IMR-90 (cell line): ENCODE data around the gene HHATL. TPM values are rescaled to one million over a fixed set of nuclear protein-coding genes. Genes with fewer than 3 reads are reported as not detected.
A peak's percentile ranks its signal among the peaks of the same experiment; 100 is the strongest.

Experiments used
- ATAC-seq: fragments of 200-7000 bp; cut with Tn5 transposase; 2 replicates; pipeline ENCODE4 v1.9.1; 2020; ENCODE audit warnings: low read depth, mild to moderate bottlenecking, moderate library complexity
- BruUV-seq: library from RNA; stranded (reverse); fragments of 400-500 nt; replicated peaks from 2 replicates; lab custom pipeline; 2021; lab: Mats Ljungman, UMichigan
- CTCF ChIA-PET: fragments of 300-600 bp; formaldehyde crosslinking; extraction: SDS; loops from one replicate; lab custom pipeline; 2021; ENCODE audit warnings: antibody characterized with exemption; lab: Yijun Ruan, JAX
- POLR2A ChIA-PET: fragments of 300-600 bp; sonication (Branson Sonifier 250); formaldehyde crosslinking; loops from one replicate; lab custom pipeline; 2022; ENCODE audit warnings: antibody characterized with exemption; ENCODE audit not compliant: unreplicated experiment; lab: Charles Lee
- DNase-seq: peaks from one replicate; pipeline ENCODE4 v3.0.0; 2013
- H2AFZ ChIP-seq: replicated peaks from 2 replicates; pipeline ENCODE3; 2013; ENCODE audit warnings: low read length, mild to moderate bottlenecking; ENCODE audit not compliant: poor library complexity
- H2AK5ac ChIP-seq: 2 replicates; pipeline ENCODE4 v1.6.1; 2013; ENCODE audit warnings: low read depth, low read length, inconsistent platforms
- H2AK9ac ChIP-seq: replicated peaks from 2 replicates; pipeline ENCODE3; 2013; ENCODE audit warnings: mild to moderate bottlenecking, low read depth, low read length, moderate library complexity; ENCODE audit not compliant: poor library complexity
- H2BK120ac ChIP-seq: 2 replicates; pipeline ENCODE4 v1.6.1; 2013; ENCODE audit warnings: low read depth, low read length, inconsistent platforms
- H2BK15ac ChIP-seq: 3 replicates; pipeline ENCODE4 v1.6.1; 2013; ENCODE audit warnings: low read depth, low read length, inconsistent platforms
- H2BK20ac ChIP-seq: 2 replicates; pipeline ENCODE4 v1.6.1; 2013; ENCODE audit warnings: low read depth, mild to moderate bottlenecking, inconsistent platforms, low read length, moderate library complexity
- H2BK5ac ChIP-seq: 2 replicates; pipeline ENCODE4 v1.6.1; 2013; ENCODE audit warnings: mild to moderate bottlenecking, low read depth, low read length, inconsistent platforms; ENCODE audit not compliant: poor library complexity, severe bottlenecking
- H3K14ac ChIP-seq: replicated peaks from 2 replicates; pipeline ENCODE4 v1.6.1; 2013; ENCODE audit warnings: low read depth, low read length, inconsistent platforms
- H3K18ac ChIP-seq: 2 replicates; pipeline ENCODE4 v1.6.1; 2013; ENCODE audit warnings: low read depth, low read length, control low read depth
- H3K23ac ChIP-seq: 2 replicates; pipeline ENCODE4 v1.6.1; 2013; ENCODE audit warnings: low read depth, low read length, inconsistent platforms
- H3K27ac ChIP-seq: 2 replicates; pipeline ENCODE4 v1.5.1; 2013; ENCODE audit warnings: mild to moderate bottlenecking, control low read depth, low read length; ENCODE audit not compliant: insufficient read depth
- H3K27me3 ChIP-seq: 2 replicates; pipeline ENCODE4 v1.6.1; 2013; ENCODE audit warnings: low read length; ENCODE audit not compliant: control insufficient read depth, insufficient read depth
- H3K36me3 ChIP-seq: 2 replicates; pipeline ENCODE4 v1.6.1; 2013; ENCODE audit warnings: low read length, mixed read lengths; ENCODE audit not compliant: control insufficient read depth, insufficient read depth
- H3K4ac ChIP-seq: 2 replicates; pipeline ENCODE4 v1.6.1; 2013; ENCODE audit warnings: low read depth, low read length, inconsistent platforms
- H3K4me1 ChIP-seq: 2 replicates; pipeline ENCODE4 v1.6.1; 2013; ENCODE audit warnings: low read length, mixed read lengths; ENCODE audit not compliant: control insufficient read depth, insufficient read depth
- H3K4me2 ChIP-seq: 2 replicates; pipeline ENCODE4 v1.6.1; 2013; ENCODE audit warnings: low read depth, mild to moderate bottlenecking, control low read depth, low read length, moderate library complexity
- H3K4me3 ChIP-seq: 2 replicates; pipeline ENCODE4 v1.5.1; 2013; ENCODE audit warnings: low read depth, mild to moderate bottlenecking, control low read depth, low read length, moderate library complexity; ENCODE audit not compliant: insufficient read depth
- H3K56ac ChIP-seq: 2 replicates; pipeline ENCODE4 v1.6.1; 2013; ENCODE audit warnings: low read length, inconsistent platforms; ENCODE audit not compliant: insufficient read depth; ENCODE audit errors: extremely low read depth
- H3K79me1 ChIP-seq, 2 experiments: 2 replicates each; pipeline ENCODE4 v1.6.1; 2013; ENCODE audit warnings: low read length in 2 of 2, inconsistent platforms in 1 of 2, low read depth in 1 of 2
- H3K9ac ChIP-seq: 2 replicates; pipeline ENCODE4 v1.6.1; 2013; ENCODE audit warnings: low read depth, low read length, control low read depth
- H3K9me1 ChIP-seq: 2 replicates; pipeline ENCODE4 v1.6.1; 2013; ENCODE audit warnings: low read length, inconsistent platforms; ENCODE audit not compliant: insufficient read depth
- H3K9me3 ChIP-seq: 2 replicates; pipeline ENCODE4 v1.6.1; 2013; ENCODE audit warnings: low read length; ENCODE audit not compliant: control insufficient read depth, insufficient read depth
- H4K20me1 ChIP-seq: 2 replicates; pipeline ENCODE4 v1.6.1; 2013; ENCODE audit warnings: low read length, inconsistent platforms; ENCODE audit not compliant: insufficient read depth
- H4K5ac ChIP-seq: 2 replicates; pipeline ENCODE4 v1.6.1; 2013; ENCODE audit warnings: mild to moderate bottlenecking, low read depth, low read length, control low read depth
- H4K8ac ChIP-seq, 2 experiments: 2 replicates each; pipeline ENCODE4 v1.6.1; 2013; ENCODE audit warnings: low read depth in 2 of 2, low read length in 2 of 2, control low read depth in 1 of 2, inconsistent platforms in 1 of 2
- H4K91ac ChIP-seq: 2 replicates; pipeline ENCODE4 v1.6.1; 2013; ENCODE audit warnings: low read depth, low read length, inconsistent platforms; ENCODE audit not compliant: insufficient read depth
- BHLHE40 ChIP-seq: fragments of 150-350 bp; IDR thresholded peaks from 2 replicates; pipeline ENCODE4 v1.6.1; 2016; ENCODE audit warnings: mild to moderate bottlenecking, low read depth, low read length
- CEBPB ChIP-seq: IDR thresholded peaks from 2 replicates; pipeline ENCODE4 v1.6.1; 2012; ENCODE audit warnings: low read depth, low read length, improper control_type of control experiment
- CHD1 ChIP-seq: IDR thresholded peaks from 2 replicates; pipeline ENCODE4 v1.6.1; 2012; ENCODE audit warnings: low read depth, low read length, improper control_type of control experiment
- FOS ChIP-seq: fragments of 150-350 bp; IDR thresholded peaks from 2 replicates; pipeline ENCODE4 v1.6.1; 2016; ENCODE audit warnings: low read depth, low read length
- MAFK ChIP-seq: IDR thresholded peaks from 2 replicates; pipeline ENCODE4 v1.6.1; 2012; ENCODE audit warnings: low read depth, low read length, improper control_type of control experiment
- RAD21 ChIP-seq: IDR thresholded peaks from 2 replicates; pipeline ENCODE4 v1.6.1; 2012; ENCODE audit warnings: low read length, improper control_type of control experiment
- RCOR1 ChIP-seq: IDR thresholded peaks from 2 replicates; pipeline ENCODE4 v1.6.1; 2012; ENCODE audit warnings: mild to moderate bottlenecking, low read length, improper control_type of control experiment; ENCODE audit not compliant: insufficient replicate concordance
- SMC3 ChIP-seq: fragments of 150-350 bp; IDR thresholded peaks from 2 replicates; pipeline ENCODE4 v1.6.1; 2016; ENCODE audit warnings: low read depth, mild to moderate bottlenecking, antibody characterized with exemption, low read length, moderate library complexity
- WGBS, 2 experiments: methylation state at CpG; one replicate each; pipeline versions ENCODE4 v1.1.5 to v1.1.7; 2013; ENCODE audit warnings: missing lambda C conversion rate in 2 of 2; ENCODE audit not compliant: insufficient read length in 1 of 2; ENCODE audit errors: extremely low coverage in 2 of 2; 5-methylcytosine and 5-hydroxymethylcytosine counted together
- dilution Hi-C: fragments of 300-500 bp; cut with HindIII; formaldehyde crosslinking; loops from one replicate; pipeline ENCODE4 v1.14.3; 2018; ENCODE audit warnings: low sequenced_read_pairs; ENCODE audit not compliant: unreplicated experiment
- in situ Hi-C: fragments of 300-500 bp; cut with MboI; formaldehyde crosslinking; loops from 3 replicates; pipeline ENCODE4 v1.14.3; 2019; ENCODE audit warnings: low sequenced_read_pairs, inconsistent platforms, mixed read lengths
- intact Hi-C: fragments of 100-400 bp; cut with micrococcal nuclease; formaldehyde crosslinking; loops from 2 replicates; pipeline ENCODE4 v1.10.0; 2022
- polyA plus RNA-seq, 3 experiments: library from polyadenylated mRNA; depleted of rRNA; stranded (reverse); fragments of >200 nt; gene quantifications; 2 replicates each; pipeline ENCODE4 v1.2.3, GENCODE V29; 2012; ENCODE audit warnings: low replicate concordance in 1 of 3
- total RNA-seq: library from RNA; depleted of rRNA; stranded (reverse); fragments of >200 nt; gene quantifications from 2 replicates; pipeline ENCODE4 v1.2.3, GENCODE V29; 2012
- TF ChIP-seq, protein P1 (sequence below): fragments of 150-350 bp; IDR thresholded peaks from 2 replicates; pipeline ENCODE4 v1.6.1; 2016; ENCODE audit warnings: low read depth, mild to moderate bottlenecking, low read length, moderate library complexity, borderline replicate concordance
- TF ChIP-seq, protein P2 (sequence below): fragments of 150-350 bp; IDR thresholded peaks from 2 replicates; pipeline ENCODE4 v1.6.1; 2017; ENCODE audit warnings: mild to moderate bottlenecking, antibody characterized with exemption, low read length, low read depth

HHATL gene
- total and polyA plus RNA-seq, 2 of the 4 experiments (the other 2 are of a cell fraction) = not detected

DNA sequence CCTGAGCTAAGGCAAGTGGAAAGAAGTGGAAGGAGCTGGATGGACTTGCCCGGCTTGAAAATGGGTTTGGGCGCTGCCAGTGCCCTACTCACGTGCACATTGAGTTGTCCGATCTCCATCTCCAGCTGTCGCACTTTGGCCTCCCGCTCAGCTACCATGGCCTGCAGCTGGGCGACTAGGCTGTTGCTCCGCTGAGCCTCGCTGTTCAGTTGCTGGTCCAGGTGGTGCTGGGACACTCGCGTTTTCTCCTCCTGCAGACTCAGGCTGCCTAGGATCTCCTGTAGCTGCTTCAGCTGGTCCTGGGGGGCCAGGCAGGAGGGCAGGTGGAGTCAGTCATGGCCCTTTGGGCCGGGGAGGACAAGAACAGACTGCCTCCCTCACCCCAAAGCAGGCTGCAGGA, 33.0 kb upstream of the HHATL start:
- Histone ChIP-seq H3K18ac (no peak overlapping the region), H2AK5ac (no peak overlapping the region), H4K5ac (no peak overlapping the region), H3K4me1 (no peaks in the 10 kb centered on the region), H3K79me1 (no peaks in the 10 kb centered on the region), H4K20me1 (no peaks in the 10 kb centered on the region), H2BK20ac (no peak overlapping the region), H3K9me1 (no peaks in the 10 kb centered on the region), H3K4me3 (no peak overlapping the region), H3K4me2 (no peak overlapping the region), H3K4ac (no peak overlapping the region), H3K27ac (no peak overlapping the region), H2BK15ac (no peak overlapping the region), H3K9me3 (no peaks in the 10 kb centered on the region), H2AK9ac (no peak overlapping the region), H2BK5ac (no peak overlapping the region), H3K14ac (no peak overlapping the region), H3K23ac (no peak overlapping the region), H3K27me3 (peaks cover 51% of the 10 kb centered on the region), H2BK120ac (no peak overlapping the region), H3K56ac (no peak overlapping the region), H4K91ac (no peak overlapping the region), H2AFZ (peak overlapping the region; percentile 11), H3K36me3 (no peaks in the 10 kb centered on the region), H3K9ac (no peak overlapping the region), H4K8ac (no peak overlapping the region)
- ChIA-PET POLR2A (no interaction called here), CTCF (interaction anchor here (0.6 kb wide), 2 partner anchors 585 to 599 kb away, joined by 3 to 5 read pairs; no protein-coding TSS in a partner anchor)
- intact Hi-C loops (no loop called here), in situ Hi-C loops (no loop called here), dilution Hi-C loops (no loop called here)
- BruUV-seq = no TSS peak
- WGBS, 2 experiments = 78% methylated on average over 9 of the region's 12 CpGs; no CpG with 5 or more reads in 1 of the 2 experiments
- no peak for TF ChIP-seq RCOR1
- no peak for TF ChIP-seq FOS
- TF ChIP-seq RAD21 = no peak
- TF ChIP-seq, protein P1, sequence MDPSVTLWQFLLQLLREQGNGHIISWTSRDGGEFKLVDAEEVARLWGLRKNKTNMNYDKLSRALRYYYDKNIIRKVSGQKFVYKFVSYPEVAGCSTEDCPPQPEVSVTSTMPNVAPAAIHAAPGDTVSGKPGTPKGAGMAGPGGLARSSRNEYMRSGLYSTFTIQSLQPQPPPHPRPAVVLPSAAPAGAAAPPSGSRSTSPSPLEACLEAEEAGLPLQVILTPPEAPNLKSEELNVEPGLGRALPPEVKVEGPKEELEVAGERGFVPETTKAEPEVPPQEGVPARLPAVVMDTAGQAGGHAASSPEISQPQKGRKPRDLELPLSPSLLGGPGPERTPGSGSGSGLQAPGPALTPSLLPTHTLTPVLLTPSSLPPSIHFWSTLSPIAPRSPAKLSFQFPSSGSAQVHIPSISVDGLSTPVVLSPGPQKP = no peak
- no peak for TF ChIP-seq SMC3
- TF ChIP-seq, protein P2, sequence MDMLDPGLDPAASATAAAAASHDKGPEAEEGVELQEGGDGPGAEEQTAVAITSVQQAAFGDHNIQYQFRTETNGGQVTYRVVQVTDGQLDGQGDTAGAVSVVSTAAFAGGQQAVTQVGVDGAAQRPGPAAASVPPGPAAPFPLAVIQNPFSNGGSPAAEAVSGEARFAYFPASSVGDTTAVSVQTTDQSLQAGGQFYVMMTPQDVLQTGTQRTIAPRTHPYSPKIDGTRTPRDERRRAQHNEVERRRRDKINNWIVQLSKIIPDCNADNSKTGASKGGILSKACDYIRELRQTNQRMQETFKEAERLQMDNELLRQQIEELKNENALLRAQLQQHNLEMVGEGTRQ = no peak
- TF ChIP-seq CHD1 = no peak
- no peak for TF ChIP-seq CEBPB
- TF ChIP-seq MAFK = no peak
- no peak for TF ChIP-seq BHLHE40
- DNase-seq = no peak
- no peak for ATAC-seq
